ENCODE results near the gene ZFP92.

Gene ZFP92

DNA sequence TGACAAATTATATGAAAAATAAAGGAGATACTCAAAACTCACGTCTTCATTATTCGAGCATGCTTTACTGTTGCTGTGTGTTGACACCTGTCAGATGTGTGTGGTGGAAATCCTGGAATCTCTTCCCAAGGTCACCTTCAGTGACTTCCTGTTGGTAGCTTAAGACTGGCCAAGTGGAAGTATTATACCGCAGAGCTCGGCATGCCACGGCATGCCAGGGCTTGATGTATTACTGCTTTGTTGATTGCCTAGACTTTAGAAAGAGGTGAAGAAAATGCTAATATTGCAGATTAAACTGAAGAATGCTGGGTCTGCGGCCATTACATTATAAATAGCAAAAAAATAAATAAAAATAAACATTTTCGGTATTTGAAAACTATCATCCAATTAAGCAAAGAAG lies 30.0 kb downstream of the ZFP92 start:
- DNase-seq: peak; percentile 21

DNA sequence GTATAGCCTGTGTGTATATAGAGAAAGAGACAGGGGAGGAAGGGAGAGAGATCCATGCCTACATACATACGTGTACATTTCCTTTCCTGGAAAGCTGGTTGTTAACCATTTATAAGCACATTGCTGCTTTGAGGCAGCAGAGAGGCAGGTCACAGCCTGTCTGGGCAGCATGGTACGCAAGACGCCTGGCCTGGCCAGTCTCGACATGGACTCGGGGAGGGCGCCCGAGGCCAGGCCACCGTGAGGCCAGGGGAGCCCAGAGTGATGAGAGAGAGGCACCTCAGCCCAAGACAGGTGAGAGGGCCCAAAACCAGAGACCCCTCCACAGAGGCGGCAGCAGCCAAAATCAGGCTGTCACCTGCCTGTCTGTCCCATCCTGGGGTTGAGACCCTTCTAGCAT lies 30.7 kb downstream of the ZFP92 start:
- DNase-seq: no peak

DNA sequence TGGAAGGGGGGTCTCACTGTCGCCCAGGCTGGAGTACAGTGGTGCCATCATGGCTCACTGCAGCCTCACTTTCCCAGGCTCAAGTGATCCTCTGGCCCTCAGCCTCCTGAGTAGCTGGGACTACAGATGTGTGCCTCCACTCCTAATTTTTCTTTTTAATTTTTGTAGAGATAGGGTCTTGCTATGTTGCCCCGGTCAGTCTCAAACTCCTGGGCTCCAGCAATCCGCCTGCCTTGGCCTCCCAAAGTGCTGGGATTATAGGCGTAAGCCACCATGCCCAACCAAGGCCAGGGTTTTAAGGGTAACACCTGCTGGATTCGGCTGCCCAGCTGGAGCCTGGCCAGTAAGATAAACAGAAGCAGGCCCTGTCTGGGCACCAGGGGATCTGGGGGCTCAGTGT lies 31.2 kb downstream of the ZFP92 start:
- no peak for DNase-seq

DNA sequence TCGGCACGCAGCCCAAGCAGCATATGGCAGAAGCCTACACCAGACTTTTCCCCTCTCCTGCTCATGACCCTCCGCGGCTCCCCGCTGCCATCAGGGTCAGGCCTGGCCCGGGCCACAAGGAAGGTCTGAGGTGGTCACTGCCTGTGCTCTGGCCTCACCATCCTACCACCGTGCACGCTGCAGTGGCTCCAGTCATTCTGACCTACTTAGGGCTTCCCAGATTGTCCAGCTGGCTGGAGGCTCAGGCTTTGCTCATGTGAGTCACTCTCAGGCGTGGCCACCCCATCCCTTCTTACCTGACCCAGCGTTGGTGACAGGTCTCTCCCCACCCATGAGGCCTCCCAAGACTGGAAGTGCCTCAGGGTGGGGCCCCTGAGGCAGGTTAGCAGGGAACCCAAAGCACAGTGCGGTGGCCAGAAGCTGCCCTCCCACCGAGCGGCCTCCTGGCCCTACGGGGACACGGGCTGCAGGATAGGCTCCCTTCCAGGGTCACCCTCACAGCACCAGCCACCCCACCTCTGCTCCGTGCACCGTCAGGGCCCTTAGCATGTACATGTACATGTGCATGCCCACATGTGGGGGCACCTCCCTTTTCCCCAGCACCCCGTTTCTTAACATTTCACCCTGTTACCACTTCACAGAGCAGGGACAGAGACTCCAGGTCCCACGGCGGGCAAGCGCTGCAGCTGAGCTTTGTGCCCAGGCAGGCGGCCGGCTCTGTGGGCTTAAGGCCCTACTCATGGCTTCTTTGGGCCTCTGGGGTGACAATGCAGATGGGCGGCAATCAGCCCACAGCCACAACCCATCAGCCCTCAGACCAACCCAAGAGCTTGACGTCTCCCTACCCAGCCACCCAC lies 32.4 kb downstream of the ZFP92 start:
- no peak for DNase-seq

GRCh38 chrX:153444333-153445011 lies 33.2 kb downstream of the ZFP92 start:
- no peak for DNase-seq

GRCh38 chrX:153445106-153445855 lies 34.0 kb downstream of the ZFP92 start:
- DNase-seq: no peak

DNA sequence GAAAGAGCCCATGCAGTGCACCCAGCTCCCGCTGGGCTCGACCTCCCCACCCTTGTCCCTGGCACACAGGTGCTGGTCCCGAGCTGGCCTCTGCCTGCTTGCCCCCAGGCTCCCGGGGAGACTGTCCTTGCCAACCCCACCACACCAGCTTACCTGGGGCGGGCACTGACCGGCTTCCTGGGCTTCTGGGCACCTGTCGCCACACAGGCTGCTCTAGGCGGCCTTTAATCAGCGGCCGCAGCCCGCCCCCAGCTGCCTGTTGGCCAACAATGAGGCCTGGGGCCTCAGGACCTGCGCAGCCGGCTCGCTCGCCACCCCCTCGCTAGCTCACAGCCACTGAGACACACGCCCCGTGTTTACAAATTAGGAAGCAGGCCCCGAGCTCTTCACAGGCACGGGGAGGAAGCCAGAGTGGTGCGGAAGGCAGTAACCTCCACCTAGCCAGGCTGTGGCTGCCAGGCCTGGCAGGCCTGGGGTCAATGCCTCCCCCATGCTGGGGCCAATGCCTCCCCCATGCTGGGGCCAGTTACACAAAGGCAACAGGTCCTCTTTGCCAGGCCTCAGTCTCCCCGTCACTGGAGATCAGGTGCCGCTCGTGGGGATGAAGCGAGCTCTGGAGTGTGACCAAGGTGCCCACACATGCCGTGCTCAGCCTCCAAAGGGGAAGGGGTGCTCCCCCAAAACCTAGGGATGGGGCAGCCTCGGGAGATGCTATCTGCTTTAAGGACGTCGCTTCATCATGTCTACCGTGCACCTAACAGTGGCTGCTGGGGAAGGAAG lies 34.8 kb downstream of the ZFP92 start, which contains the start of gene TREX2:
Gene TREX2, minus strand, starts transcription at position 201 of the 780 bp plus-strand sequence. CDS start 626 bp downstream, outside the sequence.
- no peak for DNase-seq

DNA sequence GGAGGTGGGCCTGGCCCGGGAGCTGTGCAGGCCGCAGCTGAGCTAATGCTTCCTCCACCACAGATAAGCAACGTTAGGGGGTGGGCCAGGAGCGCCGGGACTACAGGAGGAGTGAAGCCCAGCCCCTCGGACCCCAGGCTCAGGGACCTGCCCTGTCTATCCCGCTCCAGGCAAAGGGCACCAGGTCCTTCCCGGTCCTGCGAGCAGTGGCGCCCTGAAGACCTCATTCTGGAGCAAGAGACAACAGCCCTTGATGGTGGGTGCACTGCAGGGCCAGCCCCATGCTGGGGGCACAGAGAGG lies 35.3 kb downstream of the ZFP92 start:
- no peak for DNase-seq

GRCh38 chrX:153446950-153447580 lies 35.8 kb downstream of the ZFP92 start:
- DNase-seq: no peak

GRCh38 chrX:153447581-153447960 lies 36.3 kb downstream of the ZFP92 start:
- no peak for DNase-seq

DNA sequence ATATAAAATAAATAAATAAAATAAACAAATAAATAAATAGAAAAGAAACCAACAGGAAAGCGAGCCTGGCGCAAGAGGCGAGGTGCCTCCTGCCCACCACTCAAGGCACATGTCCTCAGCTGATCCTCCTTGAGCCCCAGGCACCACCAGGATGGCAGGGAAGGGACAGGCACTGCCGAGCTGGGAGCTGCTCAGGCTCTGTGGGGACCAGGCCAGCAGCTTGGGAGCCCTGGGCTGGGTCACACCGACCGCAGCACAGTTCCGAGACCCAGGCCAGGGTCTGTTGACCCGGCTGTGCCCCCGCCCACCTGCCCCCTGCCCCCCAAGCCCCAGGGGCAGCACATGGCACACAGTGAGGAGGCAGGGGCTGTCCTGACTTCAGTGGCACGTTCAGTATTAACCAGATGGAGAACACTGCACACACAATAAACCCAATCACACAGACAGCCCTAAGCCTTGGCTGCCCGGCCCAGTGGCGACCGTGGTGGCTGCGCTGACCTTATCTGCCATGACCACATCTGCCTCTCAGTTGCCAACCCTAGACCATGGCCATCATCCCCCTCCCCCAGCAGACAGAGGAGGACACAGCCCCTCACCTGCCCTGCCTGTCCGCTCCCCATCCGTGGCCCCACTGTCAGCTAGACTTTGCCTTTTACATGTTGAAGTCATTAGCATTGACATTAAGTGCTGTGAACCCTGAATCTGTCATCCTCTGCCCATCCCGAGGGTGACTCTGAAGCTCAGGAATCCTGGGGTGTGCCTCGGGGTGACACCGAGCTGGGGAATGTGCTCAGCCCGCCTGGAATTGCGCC lies 37.5 kb downstream of the ZFP92 start:
- DNase-seq: no peak

- DNase-seq: no peak
Measured at GRCh38 chrX:153449368-153450113, 38.3 kb downstream of the ZFP92 start.

DNA sequence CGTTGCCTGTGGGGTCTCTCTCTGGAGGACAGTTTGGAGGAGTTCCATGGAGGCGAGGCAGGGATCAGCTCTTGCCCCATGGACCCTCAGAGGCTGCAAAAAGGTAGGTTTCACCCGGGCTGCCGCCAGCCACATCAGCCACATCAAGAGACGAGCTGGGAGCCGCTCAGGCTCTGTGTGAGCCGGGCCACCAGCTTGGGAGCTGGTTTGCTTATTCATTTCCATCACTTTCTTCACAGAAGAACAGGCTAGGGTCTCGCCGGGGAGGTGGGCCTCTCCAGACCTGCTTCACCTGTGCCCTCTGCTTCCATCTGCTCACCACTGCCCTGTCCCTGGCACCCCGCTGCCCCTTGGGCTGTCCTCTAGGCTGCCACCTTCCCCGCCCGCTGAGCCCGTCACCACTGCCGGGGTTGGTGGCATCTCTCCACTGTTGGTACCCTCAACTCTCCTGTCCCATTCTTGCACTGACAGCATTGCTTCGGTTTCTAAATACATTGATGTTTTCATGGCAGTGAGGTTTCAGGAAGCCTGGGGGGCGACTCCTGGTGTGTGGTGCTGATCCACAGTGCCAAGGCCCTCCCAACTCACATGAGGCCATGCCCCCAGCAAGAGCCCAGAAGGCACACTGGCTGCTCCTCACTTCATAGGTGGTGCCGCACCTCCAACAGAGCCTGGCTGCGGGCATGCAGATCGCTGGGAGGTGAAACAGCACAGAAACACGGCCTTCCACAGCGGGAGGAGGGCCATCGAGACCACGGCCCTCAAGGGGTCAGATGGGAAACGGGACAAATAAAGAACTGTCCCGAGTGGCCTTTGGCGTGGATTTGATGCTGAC lies 39.1 kb downstream of the ZFP92 start:
- no peak for DNase-seq

GRCh38 chrX:153450949-153451277 lies 39.6 kb downstream of the ZFP92 start:
- DNase-seq: no peak

GRCh38 chrX:153454901-153455550 lies 43.8 kb downstream of the ZFP92 start:
- no peak for DNase-seq

DNA sequence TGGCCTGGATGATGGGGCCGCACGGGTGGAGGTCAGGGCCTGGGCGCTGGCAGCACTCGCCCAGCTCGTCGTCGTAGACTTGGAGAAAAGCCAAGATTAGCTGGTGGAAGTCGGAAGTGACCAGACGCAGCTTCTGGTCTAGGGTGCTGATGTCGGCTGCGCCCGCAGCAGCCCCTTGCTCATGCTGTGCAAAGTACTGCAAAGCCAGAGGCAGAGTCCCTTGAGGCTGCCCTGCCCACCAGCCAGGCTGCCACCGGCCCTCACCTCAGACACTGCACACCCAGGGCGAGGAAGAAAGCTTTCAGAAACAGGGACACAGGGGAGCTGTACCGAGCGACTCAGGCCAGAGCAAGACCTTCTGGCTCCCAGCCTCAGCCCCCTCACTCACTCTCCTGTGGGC lies 44.3 kb downstream of the ZFP92 start:
- no peak for DNase-seq

- no peak for DNase-seq
Measured at GRCh38 chrX:153456161-153456560, 44.9 kb downstream of the ZFP92 start.

DNA sequence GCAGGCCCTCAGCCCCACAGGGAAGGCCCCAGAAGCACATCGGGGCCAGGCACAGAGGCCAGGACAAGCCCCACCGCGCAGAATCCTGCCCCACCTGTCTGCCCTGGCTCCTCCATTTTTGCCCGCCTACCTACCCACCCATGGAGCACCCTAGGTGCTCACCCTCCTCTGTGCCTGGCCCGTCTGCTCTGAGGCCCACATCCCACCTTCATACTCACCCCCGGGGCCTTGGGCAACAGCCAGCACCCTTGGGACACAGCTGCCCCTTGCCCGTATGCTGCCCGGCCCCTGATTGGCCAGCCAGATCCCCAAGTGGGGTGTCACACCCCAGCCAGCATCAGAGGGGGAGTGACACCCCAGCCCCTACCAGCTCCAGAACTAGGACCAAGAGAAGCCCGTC lies 45.4 kb downstream of the ZFP92 start:
- no peak for DNase-seq

DNA sequence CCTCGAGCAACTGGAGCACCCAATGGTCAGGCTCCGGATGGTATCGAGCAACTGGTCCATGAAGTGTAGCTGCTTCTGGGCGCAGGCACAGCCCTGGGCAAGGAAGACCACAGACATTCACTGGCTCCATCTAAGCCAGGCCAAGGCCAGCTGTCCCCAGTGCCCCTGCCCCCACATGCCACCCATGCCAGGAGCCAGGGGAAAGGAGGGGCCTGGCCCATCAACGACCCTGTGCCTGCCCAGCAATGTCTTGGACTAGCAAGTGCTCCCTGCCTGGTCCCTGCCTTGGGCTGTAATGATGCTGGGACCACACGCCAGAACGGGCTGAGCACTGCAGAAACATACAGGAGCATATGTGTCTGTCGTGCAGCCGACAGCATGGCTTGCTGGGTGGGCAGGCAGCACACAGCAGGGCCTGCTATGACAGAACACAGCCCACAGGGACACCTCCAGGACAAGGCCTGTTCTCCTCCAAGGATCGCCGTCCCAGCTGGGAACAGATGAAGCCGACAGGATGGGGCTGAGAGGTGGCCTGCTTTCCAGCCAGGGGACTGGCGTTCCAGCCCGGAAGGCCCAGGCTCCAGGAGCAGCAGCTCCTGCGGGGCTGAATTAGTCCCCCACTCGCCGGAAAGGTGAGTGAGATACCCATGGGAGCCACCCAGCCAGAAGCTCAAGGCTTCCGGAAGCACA lies 46.0 kb downstream of the ZFP92 start:
- no peak for DNase-seq
